Heart left ventricle (tissue), 13 donors: Measurements from ENCODE around the gene TMTC3.

Experiments used
- CTCF ChIP-seq, 12 donors: fragments of 200-600 bp; sonication (generic) in 4 of 12; IDR thresholded peaks; one replicate each; pipeline versions ENCODE4 v1.5.0 to v1.8.0; 2018 to 2022; ENCODE audit warnings: antibody characterized with exemption in 12 of 12, mild to moderate bottlenecking in 5 of 12
- POLR2A ChIP-seq, 2 donors: fragments of 450-650 bp; IDR thresholded peaks; one replicate each; pipeline ENCODE4 v1.6.1; 2017; ENCODE audit warnings: antibody characterized with exemption in 2 of 2, mild to moderate bottlenecking in 2 of 2, moderate library complexity in 2 of 2
- donor health status: ischemic (EF 13 %, LVEDD 7.1; RV severe dilation, severe dysfunction).
- donor health status: DM: no; HTN: yes; CAD: no.
- donor health status: DM: no; HTN: no; CAD: no.
- donor health status: ischemic (EF 25% LVEDD 6.9; RV normal size, moderate dysfunction).
- donor health status: ischemic (EF 25% LVEDD 5.7; RV mildly dilated, moderate dysfunction).
- donor health status: ischemic (EF 35%, LVEDD 5.7; RV mildly dilated, moderate dysfunction).
- donor health status: nonischemic (EF 11% LVEDD 7.7; RV severe dilation, severe dysfunction).
- donor health status: DM: yes; HTN: yes; CAD: no.
- donor health status: PGD.
- donor health status: ischemic (EF 29% LVEDD 5.4; RV normal size, mild dysfunction).
- donor health status: nonischemic (EF 23%, LVEDD 6.1; RV moderate dilation, normal function).

GRCh38 chr12:88207921-88208620 is 66.0 kb downstream of the TMTC3 start:
- TF ChIP-seq CTCF (IDR thresholded peaks at IDR 0.05) (no peak), POLR2A (IDR thresholded peaks at IDR 0.05) (no peak)
